ENCODE measurements around the gene FUZ.

FUZ gene

GRCh38 chr19:49854378-49855263 is 41.5 kb upstream of the FUZ start:
- TF ChIP-seq, protein P1, sequence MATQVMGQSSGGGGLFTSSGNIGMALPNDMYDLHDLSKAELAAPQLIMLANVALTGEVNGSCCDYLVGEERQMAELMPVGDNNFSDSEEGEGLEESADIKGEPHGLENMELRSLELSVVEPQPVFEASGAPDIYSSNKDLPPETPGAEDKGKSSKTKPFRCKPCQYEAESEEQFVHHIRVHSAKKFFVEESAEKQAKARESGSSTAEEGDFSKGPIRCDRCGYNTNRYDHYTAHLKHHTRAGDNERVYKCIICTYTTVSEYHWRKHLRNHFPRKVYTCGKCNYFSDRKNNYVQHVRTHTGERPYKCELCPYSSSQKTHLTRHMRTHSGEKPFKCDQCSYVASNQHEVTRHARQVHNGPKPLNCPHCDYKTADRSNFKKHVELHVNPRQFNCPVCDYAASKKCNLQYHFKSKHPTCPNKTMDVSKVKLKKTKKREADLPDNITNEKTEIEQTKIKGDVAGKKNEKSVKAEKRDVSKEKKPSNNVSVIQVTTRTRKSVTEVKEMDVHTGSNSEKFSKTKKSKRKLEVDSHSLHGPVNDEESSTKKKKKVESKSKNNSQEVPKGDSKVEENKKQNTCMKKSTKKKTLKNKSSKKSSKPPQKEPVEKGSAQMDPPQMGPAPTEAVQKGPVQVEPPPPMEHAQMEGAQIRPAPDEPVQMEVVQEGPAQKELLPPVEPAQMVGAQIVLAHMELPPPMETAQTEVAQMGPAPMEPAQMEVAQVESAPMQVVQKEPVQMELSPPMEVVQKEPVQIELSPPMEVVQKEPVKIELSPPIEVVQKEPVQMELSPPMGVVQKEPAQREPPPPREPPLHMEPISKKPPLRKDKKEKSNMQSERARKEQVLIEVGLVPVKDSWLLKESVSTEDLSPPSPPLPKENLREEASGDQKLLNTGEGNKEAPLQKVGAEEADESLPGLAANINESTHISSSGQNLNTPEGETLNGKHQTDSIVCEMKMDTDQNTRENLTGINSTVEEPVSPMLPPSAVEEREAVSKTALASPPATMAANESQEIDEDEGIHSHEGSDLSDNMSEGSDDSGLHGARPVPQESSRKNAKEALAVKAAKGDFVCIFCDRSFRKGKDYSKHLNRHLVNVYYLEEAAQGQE (IDR thresholded peaks at IDR 0.05; ENCODE audit: insufficient read depth in 1 of 2, low read depth in 2 of 2, low read length in 2 of 2): no peak
- no peak for TF ChIP-seq SIN3A (IDR thresholded peaks at IDR 0.05; ENCODE audit: borderline replicate concordance, insufficient read depth, low read length)
- no peak for TF ChIP-seq POLR2AphosphoS5 (IDR thresholded peaks at IDR 0.05; ENCODE audit: low read depth, low read length)
- TF ChIP-seq TAF1 (IDR thresholded peaks at IDR 0.05; ENCODE audit: borderline replicate concordance, insufficient read depth, low read length): no peak
- no peak for TF ChIP-seq FOXP2 (optimal IDR thresholded peaks at IDR 0.05; ENCODE audit: borderline replicate concordance, extremely low read depth, extremely low read length, insufficient read depth)

DNA sequence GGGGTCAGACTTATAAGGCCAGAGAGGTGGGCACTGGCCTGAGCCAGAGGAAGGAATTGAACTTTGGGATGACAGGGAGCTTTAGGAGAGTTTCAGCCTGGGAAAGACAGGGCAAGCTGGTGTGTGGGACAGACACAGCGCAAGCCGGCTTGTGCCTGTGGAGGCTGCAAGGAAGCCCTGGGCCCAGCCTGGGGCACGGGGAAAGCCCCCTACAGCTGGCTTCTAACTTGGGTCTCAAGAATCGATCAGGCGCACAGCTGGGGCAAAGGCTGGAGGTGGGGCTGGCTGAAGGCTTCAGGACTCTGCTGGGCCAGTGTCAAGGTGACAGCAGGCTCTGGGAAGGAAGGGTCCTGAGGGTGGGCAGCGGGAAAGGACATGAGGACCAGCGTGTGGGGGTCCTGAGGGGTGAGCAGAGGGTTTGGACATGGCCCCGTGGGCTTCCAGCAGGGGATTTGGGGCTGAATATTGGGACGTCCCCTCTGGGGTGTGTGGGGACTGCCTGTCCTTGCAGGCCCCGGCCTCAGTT is 40.8 kb upstream of the FUZ start:
- TF ChIP-seq TAF1 (IDR thresholded peaks at IDR 0.05; ENCODE audit: borderline replicate concordance, insufficient read depth, low read length): no peak
- TF ChIP-seq, protein P1 (IDR thresholded peaks at IDR 0.05; ENCODE audit: insufficient read depth in 1 of 2, low read depth in 2 of 2, low read length in 2 of 2): no peak
- TF ChIP-seq POLR2AphosphoS5 (IDR thresholded peaks at IDR 0.05; ENCODE audit: low read depth, low read length): no peak
- TF ChIP-seq SIN3A (IDR thresholded peaks at IDR 0.05; ENCODE audit: borderline replicate concordance, insufficient read depth, low read length): no peak
- no peak for TF ChIP-seq FOXP2 (optimal IDR thresholded peaks at IDR 0.05; ENCODE audit: borderline replicate concordance, extremely low read depth, extremely low read length, insufficient read depth)

DNA sequence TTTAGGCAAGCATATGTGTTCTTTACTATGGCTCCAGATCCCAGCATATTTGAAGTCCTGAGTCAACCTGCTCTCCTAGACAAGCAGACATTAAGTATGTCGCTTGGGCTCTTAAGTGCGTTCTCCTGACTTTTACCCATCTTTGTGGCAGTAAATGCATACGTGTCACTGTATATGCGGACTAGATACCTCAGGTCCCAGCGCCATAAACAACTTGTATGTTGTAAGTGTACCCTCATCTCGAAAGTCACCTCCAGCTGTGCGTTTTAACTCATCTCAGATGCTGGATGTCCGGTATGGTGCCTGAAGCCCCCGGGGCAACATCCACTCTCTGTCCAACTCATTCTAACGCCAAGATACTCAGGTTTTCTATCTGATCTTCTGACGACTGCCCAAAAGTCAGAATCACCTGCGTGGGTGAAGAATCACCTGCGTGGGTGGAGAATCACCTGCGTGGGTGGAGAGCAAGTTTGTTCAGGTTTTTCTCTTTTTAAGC is 39.6 kb upstream of the FUZ start:
- TF ChIP-seq TAF1 (IDR thresholded peaks at IDR 0.05; ENCODE audit: borderline replicate concordance, insufficient read depth, low read length): no peak
- TF ChIP-seq, protein P1 (IDR thresholded peaks at IDR 0.05; ENCODE audit: insufficient read depth in 1 of 2, low read depth in 2 of 2, low read length in 2 of 2): no peak

GRCh38 chr19:49851456-49852259 is 38.6 kb upstream of the FUZ start:
- TF ChIP-seq POLR2AphosphoS5 (IDR thresholded peaks at IDR 0.05; ENCODE audit: low read depth, low read length) (no peak), FOXP2 (optimal IDR thresholded peaks at IDR 0.05; ENCODE audit: borderline replicate concordance, extremely low read depth, extremely low read length, insufficient read depth) (no peak), SIN3A (IDR thresholded peaks at IDR 0.05; ENCODE audit: borderline replicate concordance, insufficient read depth, low read length) (no peak), TAF1 (IDR thresholded peaks at IDR 0.05; ENCODE audit: borderline replicate concordance, insufficient read depth, low read length) (no peak)
- TF ChIP-seq, protein P1 (IDR thresholded peaks at IDR 0.05; ENCODE audit: insufficient read depth in 1 of 2, low read depth in 2 of 2, low read length in 2 of 2): no peak
